ENCODE measurements around the gene KMT2C. TPM values are rescaled to one million over a fixed set of nuclear protein-coding genes. Genes with fewer than 3 reads are reported as not detected.

KMT2C gene
- total RNA-seq, 1 donor: 34.3 TPM

GRCh38 chr7:152095771-152096170, 340.0 kb downstream of the KMT2C start:
- TF ChIP-seq CTCF (IDR thresholded peaks at IDR 0.05; ENCODE audit: insufficient read depth, low read length): no peak
- no peak overlapping the region for H3K4me3 ChIP-seq (ENCODE audit: low read depth, low read length)
- no peak for DNase-seq (ENCODE audit: low read depth)

GRCh38 chr7:152093717-152094116, 342.1 kb downstream of the KMT2C start:
- H3K4me3 ChIP-seq (ENCODE audit: low read depth, low read length): no peak overlapping the region
- no peak for DNase-seq (ENCODE audit: low read depth)
- TF ChIP-seq CTCF (IDR thresholded peaks at IDR 0.05; ENCODE audit: insufficient read depth, low read length): no peak

- no peak overlapping the region for H3K4me3 ChIP-seq (ENCODE audit: low read depth, low read length)
- TF ChIP-seq CTCF (IDR thresholded peaks at IDR 0.05; ENCODE audit: insufficient read depth, low read length): no peak
- no peak for DNase-seq (ENCODE audit: low read depth)
These were observed 345.1 kb downstream of the KMT2C start for GRCh38 chr7:152090747-152091146.

GRCh38 chr7:152089183-152089582, 346.6 kb downstream of the KMT2C start:
- H3K4me3 ChIP-seq (ENCODE audit: low read depth, low read length): no peak overlapping the region
- DNase-seq (ENCODE audit: low read depth): no peak
- no peak for TF ChIP-seq CTCF (IDR thresholded peaks at IDR 0.05; ENCODE audit: insufficient read depth, low read length)

- H3K4me3 ChIP-seq (ENCODE audit: low read depth, low read length): no peak overlapping the region
- no peak for TF ChIP-seq CTCF (IDR thresholded peaks at IDR 0.05; ENCODE audit: insufficient read depth, low read length)
- no peak for DNase-seq (ENCODE audit: low read depth)
These were observed 349.3 kb downstream of the KMT2C start for GRCh38 chr7:152086513-152086912.

- H3K4me3 ChIP-seq (ENCODE audit: low read depth, low read length): no peak overlapping the region
- TF ChIP-seq CTCF (IDR thresholded peaks at IDR 0.05; ENCODE audit: insufficient read depth, low read length): no peak
- DNase-seq (ENCODE audit: low read depth): no peak
These were observed 350.7 kb downstream of the KMT2C start for GRCh38 chr7:152085131-152085530.

Small RNA genes within 50 kb of the gene (small RNA-seq; reads per million reads assigned to genes)
- gene AC104692.1 (not detected), gene AC104692.2 (not detected), gene RF00019 (not detected)

Other genes with a start within 250 kb of the KMT2C start
- gene XRCC2, start 240.1 kb upstream of the KMT2C start, total RNA-seq (ENCODE audit: low replicate concordance): 1.1 and 8.1 TPM in 2 replicates

Data from fibroblast of the aortic adventitia (primary cell).